ENCODE results near the gene G6PC3. TPM values are rescaled to one million over a fixed set of nuclear protein-coding genes. Genes with fewer than 3 reads are reported as not detected.

G6PC3 gene
- total RNA-seq, 4 donors from 2014 or later = 10.9 to 14.8 (median 12.1) TPM

- TF ChIP-seq POLR2A (IDR thresholded peaks at IDR 0.05) (no peak), CTCF (IDR thresholded peaks at IDR 0.05) (no peak)
- WGBS, 2 donors = 49 to 57% methylated on average over 7 of the region's 8 CpGs
- intact Hi-C loops (cut with DNase I; ENCODE audit: low total_unique reads) = no loop called here
- DNase-seq (ENCODE audit: low spot score in 2 of 2) = no peak
- no peak overlapping the region for H3K4me3 ChIP-seq (ENCODE audit: low read depth, poor library complexity, severe bottlenecking)
Observed at GRCh38 chr17:44087319-44087718, 16.8 kb downstream of the G6PC3 start.

DNA sequence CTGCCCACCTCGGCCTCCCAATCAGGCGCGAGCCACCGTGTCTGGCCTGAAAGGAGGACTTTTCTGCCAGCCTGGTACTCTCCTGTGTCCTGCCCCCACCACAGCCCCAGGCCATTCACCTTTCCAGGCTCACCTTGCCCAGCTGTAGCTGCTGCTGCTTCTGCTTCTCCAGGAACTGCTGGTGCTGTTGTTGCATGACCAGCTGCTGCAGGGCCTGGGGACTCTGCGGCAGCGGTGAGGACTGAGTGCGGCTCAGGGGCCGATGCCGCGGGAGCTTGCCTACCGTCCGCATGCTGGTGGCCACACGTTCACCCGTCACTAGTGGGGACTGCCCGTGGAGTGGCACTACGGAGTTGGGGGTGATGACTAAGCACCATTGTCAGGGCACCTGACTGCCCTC lies 17.7 kb downstream of the G6PC3 start:
- TF ChIP-seq POLR2A (IDR thresholded peaks at IDR 0.05) (no peak), CTCF (IDR thresholded peaks at IDR 0.05) (no peak)
- H3K4me3 ChIP-seq (ENCODE audit: low read depth, poor library complexity, severe bottlenecking) = no peak overlapping the region
- 94 to 95% methylated on average over 15 to 16 of the region's 16 CpGs for WGBS, 2 donors
- no peak for DNase-seq (ENCODE audit: low spot score in 2 of 2)
- intact Hi-C loops (cut with DNase I; ENCODE audit: low total_unique reads) = no loop called here

DNA sequence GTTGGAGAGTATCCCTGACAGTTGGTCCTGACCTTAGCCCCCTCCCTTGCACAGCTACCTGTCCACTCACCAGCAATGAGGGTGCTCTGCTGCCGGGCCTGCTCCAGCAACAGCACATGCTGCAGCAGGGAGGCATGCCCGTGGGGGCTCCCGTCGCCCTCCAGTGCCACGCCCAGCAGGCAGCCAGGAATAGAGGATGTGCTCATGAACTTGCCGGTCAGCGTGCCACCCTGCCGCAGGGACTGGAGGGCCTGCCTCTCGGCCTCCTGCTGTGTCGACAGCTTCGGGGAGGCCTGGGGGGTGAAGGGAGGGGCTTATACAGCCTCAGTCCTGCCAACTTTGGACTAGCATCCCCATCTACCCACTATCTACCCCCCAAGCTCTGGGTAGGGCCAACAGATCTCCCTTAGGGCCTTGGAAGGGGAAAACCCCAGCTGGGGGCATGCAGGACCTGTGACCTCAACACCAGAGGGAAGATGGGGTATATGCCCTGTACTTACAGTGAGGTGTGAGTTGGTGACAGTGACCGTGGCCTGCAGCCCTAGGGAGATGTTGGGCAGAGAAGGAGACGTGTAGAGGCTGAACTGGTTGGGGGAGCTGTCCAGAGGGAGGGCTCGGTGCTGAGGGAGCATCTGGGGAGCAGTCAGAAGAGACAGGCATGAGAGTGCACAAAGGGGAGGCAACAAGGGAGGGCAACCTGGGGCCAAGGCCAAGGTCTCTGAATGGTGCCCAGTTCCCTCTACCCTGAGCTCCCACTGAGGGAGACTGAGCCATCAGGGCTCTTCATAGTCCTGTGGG lies 20.9 kb downstream of the G6PC3 start:
- intact Hi-C loops (cut with DNase I; ENCODE audit: low total_unique reads) = no loop called here
- TF ChIP-seq POLR2A (IDR thresholded peaks at IDR 0.05) (no peak), CTCF (IDR thresholded peaks at IDR 0.05) (no peak)
- no peak for DNase-seq (ENCODE audit: low spot score in 2 of 2)
- 90 to 95% methylated on average over 14 of the region's 14 CpGs for WGBS, 2 donors
- no peak overlapping the region for H3K4me3 ChIP-seq (ENCODE audit: low read depth, poor library complexity, severe bottlenecking)

DNA sequence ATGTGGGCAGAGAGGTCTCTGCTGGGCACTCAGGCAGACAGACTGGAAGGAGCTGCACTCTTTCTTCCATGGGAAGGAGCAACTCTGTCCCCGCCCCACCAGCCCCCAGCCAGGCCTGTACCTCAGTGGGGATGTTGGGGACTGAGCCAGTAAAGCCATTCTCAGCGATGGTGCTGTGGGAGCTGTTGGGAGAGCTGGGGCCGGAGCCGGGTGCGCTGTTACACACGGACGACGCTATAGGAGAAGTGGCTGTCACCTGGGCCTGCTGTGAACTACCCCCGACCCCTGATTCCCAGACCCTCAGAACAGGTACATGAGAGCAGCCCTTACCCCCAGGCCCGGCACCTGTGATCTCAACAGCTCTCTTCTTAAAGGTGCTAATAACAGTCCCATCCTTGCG lies 21.5 kb downstream of the G6PC3 start:
- WGBS, 2 donors = 93 to 97% methylated on average over 10 to 11 of the region's 11 CpGs
- no peak for DNase-seq (ENCODE audit: low spot score in 2 of 2)
- intact Hi-C loops (cut with DNase I; ENCODE audit: low total_unique reads) = no loop called here
- no peak for TF ChIP-seq POLR2A (IDR thresholded peaks at IDR 0.05)
- no peak for TF ChIP-seq CTCF (IDR thresholded peaks at IDR 0.05)
- no peak overlapping the region for H3K4me3 ChIP-seq (ENCODE audit: low read depth, poor library complexity, severe bottlenecking)

DNA sequence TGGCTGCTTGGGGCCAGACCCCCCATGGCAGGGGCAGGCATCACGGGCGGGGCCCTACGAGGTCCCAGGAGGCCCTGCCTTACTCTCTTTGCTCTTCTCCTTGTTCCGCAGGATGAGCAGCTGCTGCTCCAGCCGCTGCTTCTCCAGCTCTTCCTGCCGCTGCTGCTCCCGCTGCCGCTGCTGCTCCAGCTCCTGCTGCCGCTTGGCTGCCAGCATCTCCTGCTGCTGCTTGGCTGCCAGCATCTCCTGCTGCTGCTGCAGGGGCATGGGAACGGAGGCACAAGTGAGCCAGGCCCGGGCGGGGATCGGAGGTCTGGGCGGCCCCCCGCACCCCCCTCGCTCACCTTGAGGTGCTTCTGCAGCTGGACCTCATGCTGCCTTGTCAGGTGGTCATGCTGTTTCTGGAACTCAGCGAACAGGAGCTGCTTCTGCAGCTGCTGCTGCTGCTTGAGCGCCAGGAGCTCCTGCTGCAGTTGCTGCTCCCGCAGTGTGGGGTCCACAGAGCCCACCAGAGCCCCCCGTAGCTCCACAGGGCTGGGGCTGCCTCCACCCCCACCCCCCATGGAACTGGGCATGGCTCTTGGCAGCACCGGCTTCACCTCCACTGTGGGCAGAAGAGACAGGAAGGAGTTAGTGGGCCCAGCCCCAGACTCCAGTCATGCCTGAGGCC lies 22.8 kb downstream of the G6PC3 start:
- intact Hi-C loops (cut with DNase I; ENCODE audit: low total_unique reads) = no loop called here
- no peak overlapping the region for H3K4me3 ChIP-seq (ENCODE audit: low read depth, poor library complexity, severe bottlenecking)
- 85 to 90% methylated on average over 13 to 14 of the region's 21 CpGs for WGBS, 2 donors
- no peak for TF ChIP-seq POLR2A (IDR thresholded peaks at IDR 0.05)
- no peak for TF ChIP-seq CTCF (IDR thresholded peaks at IDR 0.05)
- DNase-seq (ENCODE audit: low spot score in 2 of 2) = no peak

Data from lower leg skin (tissue), 4 donors.